K562 (cell line): Measurements from ENCODE around the gene BTD.

ENCODE experiments used
- CBX5 ChIP-seq: IDR thresholded peaks from 2 replicates; pipeline ENCODE4 v1.6.1; 2014; ENCODE audit warnings: low read depth, borderline replicate concordance
- ETV5 ChIP-seq: sonication (generic); formaldehyde crosslinking; IDR thresholded peaks from 2 replicates; pipeline ENCODE4 v1.4.0; 2020; ENCODE audit warnings: low read depth, mild to moderate bottlenecking, missing genetic modification reagents
- FOSL1 ChIP-seq: fragments of 200-800 bp; sonication (Bioruptor generic); conservative IDR thresholded peaks from 2 replicates; pipeline ENCODE4 v1.6.1; 2016; ENCODE audit warnings: missing genetic modification characterization, missing compliant biosample characterization
- FOXK2 ChIP-seq, 2 experiments: fragments of 450-650 bp; IDR thresholded peaks in 1 of 2; conservative IDR thresholded peaks in 1 of 2; 2 replicates each; pipeline ENCODE4 v1.6.1; 2016; ENCODE audit warnings: low read depth in 2 of 2, mild to moderate bottlenecking in 1 of 2
- GABPB2 ChIP-seq: fragments of 250-450 bp; sonication (Bioruptor Pico); conservative IDR thresholded peaks from 2 replicates; pipeline ENCODE4 v1.5.1; 2021; ENCODE audit warnings: mild to moderate bottlenecking
- MYC ChIP-seq, 2 experiments: fragments of 250-450 bp in 1 of 2; sonication (Bioruptor Pico) in 1 of 2; IDR thresholded peaks; 2 replicates each; pipeline versions ENCODE4 v1.5.1 to v1.6.1; 2012 to 2021; ENCODE audit warnings: low read depth in 2 of 2, borderline replicate concordance in 1 of 2, improper control_type of control experiment in 1 of 2, low read length in 1 of 2, mild to moderate bottlenecking in 1 of 2, moderate library complexity in 1 of 2
- NBN ChIP-seq: fragments of 450-650 bp; IDR thresholded peaks from 2 replicates; pipeline ENCODE4 v1.6.1; 2016; ENCODE audit warnings: low read depth, mild to moderate bottlenecking
- NFYB ChIP-seq: IDR thresholded peaks from 2 replicates; pipeline ENCODE4 v1.6.1; 2011; ENCODE audit warnings: mild to moderate bottlenecking, moderate library complexity; ENCODE audit not compliant: insufficient read length; ENCODE audit errors: extremely low read depth
- NRF1 ChIP-seq, 2 experiments: fragments of 450-650 bp; IDR thresholded peaks in 1 of 2; conservative IDR thresholded peaks in 1 of 2; 2 replicates each; pipeline ENCODE4 v1.6.1; 2014; ENCODE audit warnings: mild to moderate bottlenecking in 2 of 2
- ZNF561 ChIP-seq: fragments of 450-650 bp; formaldehyde crosslinking; conservative IDR thresholded peaks from 2 replicates; pipeline ENCODE4 v1.4.0; 2020; ENCODE audit warnings: mild to moderate bottlenecking, moderate library complexity
- ZNF766 ChIP-seq: fragments of 200-800 bp; sonication (Bioruptor generic); conservative IDR thresholded peaks from 2 replicates; pipeline ENCODE4 v1.6.1; 2016; ENCODE audit warnings: missing genetic modification characterization, missing compliant biosample characterization
- TF ChIP-seq, protein P1 (sequence below), 3 experiments: IDR thresholded peaks in 2 of 3; conservative IDR thresholded peaks in 1 of 3; 2 replicates each; pipeline ENCODE4 v1.5.1; 2011 to 2012; ENCODE audit warnings: low read length in 3 of 3, mild to moderate bottlenecking in 3 of 3, control low read depth in 2 of 3, improper control_type of control experiment in 1 of 3, inconsistent platforms in 1 of 3, low read depth in 1 of 3, mixed read lengths in 1 of 3, moderate library complexity in 1 of 3; ENCODE audit not compliant: insufficient read depth in 2 of 3
- TF ChIP-seq, protein P2 (sequence below), 3 experiments: fragments of 200-800 bp in 1 of 3; sonication (Bioruptor generic) in 1 of 3; sonication (generic) in 1 of 3; formaldehyde crosslinking in 1 of 3; IDR thresholded peaks; 2 replicates each; pipeline versions ENCODE4 v1.6.1 to v1.8.0; 2016 to 2022; ENCODE audit warnings: mild to moderate bottlenecking in 2 of 3, missing compliant biosample characterization in 2 of 3, missing genetic modification characterization in 2 of 3, missing genetic modification reagents in 1 of 3
- TF ChIP-seq, protein P3 (sequence below): sonication (generic); formaldehyde crosslinking; IDR thresholded peaks from 2 replicates; pipeline ENCODE4 v1.8.0; 2022; ENCODE audit warnings: mild to moderate bottlenecking, missing genetic modification reagents

DNA sequence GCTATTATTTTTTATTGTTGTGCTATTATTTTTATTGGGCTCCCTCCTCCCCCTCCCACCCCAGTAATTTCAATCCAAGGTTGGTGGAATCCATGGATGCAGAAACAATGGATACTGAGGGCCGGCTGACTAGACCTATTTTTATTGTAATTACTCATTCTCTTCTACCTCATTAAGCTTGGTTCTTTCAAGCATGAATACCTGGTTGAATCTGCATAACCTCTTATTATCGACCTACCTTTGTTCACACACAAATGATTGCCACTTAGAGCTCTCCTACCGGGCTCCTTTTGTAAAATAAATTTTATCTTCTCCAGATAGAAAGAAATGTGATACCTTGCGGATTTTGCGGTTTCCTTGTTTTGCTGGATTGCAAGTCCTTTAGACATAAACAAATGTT lies 31.6 kb downstream of the BTD start:
- no peak for TF ChIP-seq FOXK2 (conservative IDR thresholded peaks at IDR 0.05 in 1 of 2, IDR thresholded peaks at IDR 0.05 in 1 of 2; ENCODE audit: low read depth in 2 of 2)
- no peak for TF ChIP-seq MYC (IDR thresholded peaks at IDR 0.05; ENCODE audit: low read depth, low read length)
- TF ChIP-seq MYC (CRISPR knock-in tag; IDR thresholded peaks at IDR 0.05; ENCODE audit: borderline replicate concordance, low read depth): no peak
- TF ChIP-seq ZNF561: no peak
- no peak for TF ChIP-seq NRF1 (conservative IDR thresholded peaks at IDR 0.05 in 1 of 2, IDR thresholded peaks at IDR 0.05 in 1 of 2)
- TF ChIP-seq GABPB2 (CRISPR knock-in tag): no peak
- TF ChIP-seq FOSL1: no peak
- TF ChIP-seq CBX5: no peak
- TF ChIP-seq, protein P1, sequence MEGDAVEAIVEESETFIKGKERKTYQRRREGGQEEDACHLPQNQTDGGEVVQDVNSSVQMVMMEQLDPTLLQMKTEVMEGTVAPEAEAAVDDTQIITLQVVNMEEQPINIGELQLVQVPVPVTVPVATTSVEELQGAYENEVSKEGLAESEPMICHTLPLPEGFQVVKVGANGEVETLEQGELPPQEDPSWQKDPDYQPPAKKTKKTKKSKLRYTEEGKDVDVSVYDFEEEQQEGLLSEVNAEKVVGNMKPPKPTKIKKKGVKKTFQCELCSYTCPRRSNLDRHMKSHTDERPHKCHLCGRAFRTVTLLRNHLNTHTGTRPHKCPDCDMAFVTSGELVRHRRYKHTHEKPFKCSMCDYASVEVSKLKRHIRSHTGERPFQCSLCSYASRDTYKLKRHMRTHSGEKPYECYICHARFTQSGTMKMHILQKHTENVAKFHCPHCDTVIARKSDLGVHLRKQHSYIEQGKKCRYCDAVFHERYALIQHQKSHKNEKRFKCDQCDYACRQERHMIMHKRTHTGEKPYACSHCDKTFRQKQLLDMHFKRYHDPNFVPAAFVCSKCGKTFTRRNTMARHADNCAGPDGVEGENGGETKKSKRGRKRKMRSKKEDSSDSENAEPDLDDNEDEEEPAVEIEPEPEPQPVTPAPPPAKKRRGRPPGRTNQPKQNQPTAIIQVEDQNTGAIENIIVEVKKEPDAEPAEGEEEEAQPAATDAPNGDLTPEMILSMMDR (IDR thresholded peaks at IDR 0.05 in 2 of 3, conservative IDR thresholded peaks at IDR 0.05 in 1 of 3; ENCODE audit: insufficient read depth in 2 of 3, low read depth in 1 of 3, low read length in 3 of 3): no peak
- no peak for TF ChIP-seq NBN
- no peak for TF ChIP-seq ETV5
- TF ChIP-seq, protein P2, sequence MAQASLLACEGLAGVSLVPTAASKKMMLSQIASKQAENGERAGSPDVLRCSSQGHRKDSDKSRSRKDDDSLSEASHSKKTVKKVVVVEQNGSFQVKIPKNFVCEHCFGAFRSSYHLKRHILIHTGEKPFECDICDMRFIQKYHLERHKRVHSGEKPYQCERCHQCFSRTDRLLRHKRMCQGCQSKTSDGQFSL (CRISPR knock-in tag; IDR thresholded peaks at IDR 0.05): no peak
- TF ChIP-seq, protein P2 (tag; IDR thresholded peaks at IDR 0.05): no peak
- TF ChIP-seq, protein P3, sequence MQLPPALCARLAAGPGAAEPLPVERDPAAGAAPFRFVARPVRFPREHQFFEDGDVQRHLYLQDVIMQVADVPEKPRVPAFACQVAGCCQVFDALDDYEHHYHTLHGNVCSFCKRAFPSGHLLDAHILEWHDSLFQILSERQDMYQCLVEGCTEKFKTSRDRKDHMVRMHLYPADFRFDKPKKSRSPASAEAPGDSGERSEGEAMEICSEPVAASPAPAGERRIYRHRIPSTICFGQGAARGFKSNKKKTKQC (CRISPR knock-in tag): no peak
- no peak for TF ChIP-seq NFYB
- TF ChIP-seq ZNF766: no peak
